ENCODE data around the gene BROX. TPM values are rescaled to one million over a fixed set of nuclear protein-coding genes. Genes with fewer than 3 reads are reported as not detected.

The BROX gene, protein sequence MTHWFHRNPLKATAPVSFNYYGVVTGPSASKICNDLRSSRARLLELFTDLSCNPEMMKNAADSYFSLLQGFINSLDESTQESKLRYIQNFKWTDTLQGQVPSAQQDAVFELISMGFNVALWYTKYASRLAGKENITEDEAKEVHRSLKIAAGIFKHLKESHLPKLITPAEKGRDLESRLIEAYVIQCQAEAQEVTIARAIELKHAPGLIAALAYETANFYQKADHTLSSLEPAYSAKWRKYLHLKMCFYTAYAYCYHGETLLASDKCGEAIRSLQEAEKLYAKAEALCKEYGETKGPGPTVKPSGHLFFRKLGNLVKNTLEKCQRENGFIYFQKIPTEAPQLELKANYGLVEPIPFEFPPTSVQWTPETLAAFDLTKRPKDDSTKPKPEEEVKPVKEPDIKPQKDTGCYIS
- total RNA-seq, result 10 to 100 TPM; 53.5 to 54.0 TPM

DNA sequence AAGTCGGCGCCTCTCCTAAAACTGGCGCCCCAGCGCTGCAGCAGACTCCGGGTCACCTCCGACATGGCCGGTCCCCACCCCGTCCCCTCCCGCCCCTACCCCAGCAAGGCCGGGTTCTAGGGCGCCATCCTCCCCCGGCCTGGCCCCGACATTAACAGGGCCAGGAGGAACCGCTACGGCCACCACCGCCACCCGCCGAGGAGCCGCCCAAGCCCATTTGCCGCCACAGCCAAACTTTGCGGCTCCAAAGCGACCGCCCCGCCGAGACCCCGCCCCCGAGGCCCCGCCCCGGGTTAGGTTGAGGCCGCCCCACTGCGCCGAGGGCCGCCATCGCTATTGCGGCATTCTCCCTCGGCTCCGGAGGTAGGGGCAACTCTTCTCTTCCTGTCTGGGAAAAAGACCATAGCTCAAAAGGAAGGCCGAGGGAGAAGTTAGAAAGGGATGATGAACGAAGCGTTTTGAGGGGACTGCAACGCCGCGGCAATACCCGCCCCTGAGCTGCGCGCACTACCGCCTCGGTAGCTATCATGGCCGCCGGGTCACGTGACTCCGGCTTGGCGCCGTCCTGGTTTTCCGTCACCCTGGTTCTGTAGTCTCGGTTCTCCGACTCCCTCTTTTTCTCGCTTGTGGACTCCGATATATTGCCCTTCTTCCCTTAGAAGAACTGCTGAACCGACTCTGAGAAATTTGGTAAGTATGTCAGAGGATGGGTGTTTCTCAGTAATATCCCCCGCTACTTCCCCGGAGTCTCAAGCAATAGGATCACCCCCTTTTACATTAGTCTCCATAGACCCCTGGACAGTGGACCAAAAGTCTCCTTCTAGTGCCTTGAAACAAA lies at the start of gene BROX, which contains the start of gene AIDA:
Gene BROX, plus strand, starts transcription at position 312 of the 838 bp plus-strand sequence. CDS start 3,136 bp downstream, outside the sequence.
Gene AIDA, minus strand, starts transcription at position 239 of the 838 bp plus-strand sequence. Its CDS starts 174 bp downstream, at position 65.

DNA sequence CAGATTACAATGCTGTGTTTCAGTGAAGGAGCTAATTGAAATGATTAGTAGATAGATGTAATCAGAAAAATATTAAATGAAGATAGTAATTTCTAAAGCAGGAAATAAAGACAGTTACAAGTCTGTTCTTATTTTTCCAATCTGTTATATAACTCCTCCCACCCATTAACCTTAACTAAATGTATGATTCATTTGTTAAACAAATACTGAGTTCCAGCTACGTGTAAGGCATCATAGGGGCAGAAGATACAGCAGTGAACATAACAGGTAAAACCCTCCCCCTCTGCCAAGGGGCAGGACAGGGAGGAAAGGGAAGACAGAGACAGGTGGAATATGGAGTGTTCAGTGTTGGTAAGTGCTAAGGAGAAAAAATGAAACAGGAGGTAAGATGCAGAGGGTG lies 24.6 kb downstream of the BROX start, which contains the start of gene FAM177B:
Gene FAM177B, plus strand, starts transcription at position 231 of the 400 bp plus-strand sequence. CDS start 9,344 bp downstream, outside the sequence.

Other genes with a start within 250 kb of the BROX start
- gene HHIPL2, start 164.5 kb upstream of the BROX start, total RNA-seq, result under 1 TPM in 1 of 2 experiments, not detected in 1; 0.25 TPM
- gene TAF1A, start 122.6 kb upstream of the BROX start, total RNA-seq, result 1 to 10 TPM; 8.5 TPM
- 10 to 100 TPM; 58.2 to 63.9 TPM for gene MIA3, start 94.5 kb upstream of the BROX start, total RNA-seq
- gene AIDA, start 73 bp upstream of the BROX start, total RNA-seq, result 10 to 100 TPM; 67.7 to 70.4 TPM
- not detected for gene FAM177B, start 24.6 kb downstream of the BROX start, total RNA-seq
- gene DISP1, start 102.5 kb downstream of the BROX start, total RNA-seq, result 1 to 10 TPM; 1.4 to 1.8 TPM